Nephron (organoid): ENCODE data around the gene SELENOK.

ENCODE experiments used
- H3K27ac Mint-ChIP-seq, 3 experiments: 2 replicates each; pipeline ENCODE4 v1.8.0; 2020; ENCODE audit warnings: mixed read lengths in 3 of 3, mild to moderate bottlenecking in 2 of 3, moderate library complexity in 1 of 3
- H3K27me3 Mint-ChIP-seq: 2 replicates; pipeline ENCODE4 v1.8.0; 2021; ENCODE audit warnings: low read depth, mild to moderate bottlenecking, moderate library complexity, mixed read lengths
- H3K36me3 Mint-ChIP-seq: 2 replicates; pipeline ENCODE4 v1.8.0; 2020; ENCODE audit warnings: low read depth, mixed read lengths
- H3K4me1 Mint-ChIP-seq: 2 replicates; pipeline ENCODE4 v1.8.0; 2020; ENCODE audit warnings: mixed read lengths
- H3K4me3 Mint-ChIP-seq, 3 experiments: 2 replicates each; pipeline ENCODE4 v1.8.0; 2020; ENCODE audit warnings: mild to moderate bottlenecking in 3 of 3, mixed read lengths in 3 of 3, moderate library complexity in 2 of 3
- H3K9me3 Mint-ChIP-seq: 2 replicates; pipeline ENCODE4 v1.8.0; 2020; ENCODE audit warnings: mixed read lengths
- CTCF ChIP-seq, 3 experiments: fragments of 200-600 bp; sonication (generic); IDR thresholded peaks; one replicate each; pipeline ENCODE4 v1.5.0; 2021; ENCODE audit warnings: antibody characterized with exemption in 3 of 3; ENCODE audit not compliant: unreplicated experiment in 3 of 3

Gene SELENOK

DNA sequence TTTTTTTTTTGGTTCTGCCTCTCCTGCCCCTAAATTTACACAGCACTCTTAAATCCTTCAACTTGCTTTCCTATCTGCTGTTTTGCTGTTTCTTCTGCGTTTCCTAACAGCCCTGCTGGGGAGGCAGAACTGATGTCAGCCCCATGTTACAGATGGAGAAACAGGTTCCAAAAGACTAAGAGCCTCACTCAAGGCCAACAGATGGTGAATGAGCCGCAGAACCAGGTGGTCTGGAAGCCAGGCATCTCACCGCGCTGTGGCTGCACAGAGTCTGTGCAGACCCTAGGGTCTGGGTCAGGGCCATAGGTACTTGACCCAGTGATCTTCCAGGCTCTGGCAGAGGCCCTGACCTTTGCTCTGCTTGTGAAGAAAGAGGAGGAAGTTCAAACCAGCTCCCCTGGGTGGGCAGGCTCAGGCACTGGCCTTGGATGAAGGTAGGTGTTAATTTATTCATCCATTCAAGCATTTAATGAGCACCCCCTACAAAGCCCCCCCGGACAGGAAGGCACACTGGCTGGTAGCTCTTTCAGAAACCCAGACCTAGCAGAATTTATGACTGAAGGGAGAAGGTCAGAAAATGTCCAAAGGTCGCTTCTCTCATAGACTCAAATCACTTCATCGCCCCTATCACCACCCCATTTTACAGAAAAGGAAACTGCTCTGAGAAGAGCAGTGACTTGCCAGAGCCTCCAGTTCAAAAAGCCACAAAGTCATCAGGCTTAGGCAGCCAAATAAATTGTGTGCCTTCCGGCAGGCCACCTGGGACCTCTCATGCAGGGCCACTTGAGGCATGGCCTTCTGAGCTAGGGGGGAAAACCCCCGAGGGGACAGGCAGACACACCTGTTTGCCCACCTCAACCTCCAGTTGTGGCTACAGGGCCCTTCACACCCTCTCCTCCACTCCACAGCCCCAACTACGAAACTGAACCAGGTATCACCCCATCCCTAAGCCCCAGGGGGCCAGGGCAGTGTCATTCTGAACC is 48.2 kb downstream of the SELENOK start:
- Mint-ChIP-seq H3K27me3 (peaks cover 42% of the 10 kb centered on the region), H3K4me3 (peak overlapping the region; percentile 24 to 38 (median 26)), H3K4me1 (peaks cover 8% of the 10 kb centered on the region), H3K27ac (peak overlapping the region in 2 of 3 experiments; percentile 65 to 67), H3K36me3 (no peaks in the 10 kb centered on the region), H3K9me3 (no peaks in the 10 kb centered on the region)
- TF ChIP-seq CTCF (IDR thresholded peaks at IDR 0.05; ENCODE audit: unreplicated experiment in 3 of 3): no peak

GRCh38 chr3:53842436-53843194 is 49.0 kb downstream of the SELENOK start:
- H3K36me3 Mint-ChIP-seq: no peaks in the 10 kb centered on the region
- H3K27me3 Mint-ChIP-seq: peaks cover 33% of the 10 kb centered on the region
- peak overlapping the region; percentile 21 to 55 (median 41) for H3K4me3 Mint-ChIP-seq
- H3K9me3 Mint-ChIP-seq: no peaks in the 10 kb centered on the region
- H3K27ac Mint-ChIP-seq: peak overlapping the region; percentile 65 to 84 (median 67)
- peaks cover 8% of the 10 kb centered on the region for H3K4me1 Mint-ChIP-seq
- peak; percentile 15 to 30 (median 26) for TF ChIP-seq CTCF (IDR thresholded peaks at IDR 0.05; ENCODE audit: unreplicated experiment in 3 of 3)

DNA sequence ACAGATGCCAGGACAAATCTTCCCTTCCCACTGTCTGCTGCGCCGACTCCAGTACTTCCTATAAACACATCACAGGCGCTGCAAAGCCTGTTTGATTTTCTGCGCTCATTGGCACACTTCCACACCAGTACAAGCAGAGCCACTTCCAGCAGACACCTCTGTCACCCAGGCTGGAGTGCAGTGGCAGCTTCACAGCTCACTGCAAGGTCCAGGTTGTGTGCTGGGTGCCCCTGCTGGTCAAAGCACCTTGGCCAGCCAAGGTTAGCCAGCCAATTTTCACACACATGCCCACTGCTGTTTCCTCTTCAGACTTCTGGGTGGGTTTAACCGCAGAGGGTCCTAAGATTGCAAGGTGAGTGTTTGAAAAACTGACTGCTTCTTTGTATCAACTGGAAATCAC is 50.4 kb downstream of the SELENOK start:
- no peak overlapping the region for H3K27ac Mint-ChIP-seq
- TF ChIP-seq CTCF (IDR thresholded peaks at IDR 0.05; ENCODE audit: unreplicated experiment in 3 of 3): no peak
- H3K36me3 Mint-ChIP-seq: no peaks in the 10 kb centered on the region
- H3K9me3 Mint-ChIP-seq: no peaks in the 10 kb centered on the region
- peaks cover 21% of the 10 kb centered on the region for H3K27me3 Mint-ChIP-seq
- H3K4me3 Mint-ChIP-seq: no peak overlapping the region
- peaks cover 8% of the 10 kb centered on the region for H3K4me1 Mint-ChIP-seq

DNA sequence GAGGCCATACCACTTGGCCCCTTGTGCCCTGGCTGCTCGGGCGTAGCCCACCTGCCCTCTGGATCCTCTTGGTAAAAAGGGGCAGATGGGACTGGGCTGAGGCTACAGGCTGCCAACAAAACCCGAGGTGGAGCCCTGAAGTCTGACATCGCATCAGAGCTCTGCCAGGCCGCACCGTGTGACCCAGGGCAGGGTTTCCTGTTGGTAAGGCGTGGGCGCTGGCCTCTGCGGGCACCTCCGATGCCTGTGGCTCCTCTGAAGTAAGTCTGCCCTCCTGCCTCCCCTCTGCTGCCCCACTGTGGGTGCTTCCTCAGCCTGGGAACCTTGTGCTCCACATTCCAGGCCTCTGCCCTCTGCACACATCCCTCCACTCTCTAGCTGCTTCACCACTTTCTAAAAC is 54.3 kb downstream of the SELENOK start:
- no peak for TF ChIP-seq CTCF (IDR thresholded peaks at IDR 0.05; ENCODE audit: unreplicated experiment in 3 of 3)
- Mint-ChIP-seq H3K4me1 (no peaks in the 10 kb centered on the region), H3K9me3 (no peaks in the 10 kb centered on the region), H3K27ac (no peak overlapping the region), H3K4me3 (no peak overlapping the region), H3K27me3 (peaks cover 6% of the 10 kb centered on the region), H3K36me3 (no peaks in the 10 kb centered on the region)

DNA sequence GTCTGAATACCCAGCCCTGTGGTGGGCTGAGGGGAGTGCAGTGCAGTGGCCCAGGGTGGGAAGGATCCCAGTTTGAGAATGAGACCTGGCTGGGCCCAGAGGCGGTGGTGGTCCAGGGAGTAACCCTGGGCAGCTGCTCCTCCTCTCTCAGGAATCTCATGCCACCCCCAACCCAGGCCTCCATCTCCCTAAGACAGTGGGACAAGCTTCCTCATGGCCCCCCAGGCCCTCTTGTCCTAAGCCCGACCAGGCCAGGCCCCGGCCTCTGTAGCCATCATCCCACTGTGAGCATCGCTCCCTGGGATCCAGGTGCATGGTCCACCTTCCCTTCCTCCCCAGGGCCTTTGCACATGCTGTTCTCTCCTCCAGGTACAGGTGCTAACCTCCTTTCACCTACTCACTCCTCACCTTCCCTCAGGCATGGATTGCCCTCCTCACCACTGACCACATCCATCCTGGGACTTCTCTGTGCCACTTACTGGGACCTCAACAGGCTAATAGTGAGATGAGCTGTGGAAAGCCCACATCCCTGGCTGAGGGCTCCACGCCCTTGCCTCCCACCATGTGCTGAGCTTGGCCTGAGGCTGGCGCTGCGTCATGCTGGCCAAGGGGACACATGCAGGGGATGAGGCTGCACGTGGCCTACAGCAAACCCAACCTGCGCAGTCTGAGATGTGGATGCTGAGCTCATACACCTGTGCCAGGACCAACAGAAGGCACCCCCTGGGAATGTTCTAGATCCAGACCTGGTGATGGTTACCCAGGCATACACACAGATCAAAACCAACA is 55.4 kb downstream of the SELENOK start:
- no peak overlapping the region for H3K27ac Mint-ChIP-seq
- H3K9me3 Mint-ChIP-seq: no peaks in the 10 kb centered on the region
- TF ChIP-seq CTCF (IDR thresholded peaks at IDR 0.05; ENCODE audit: unreplicated experiment in 3 of 3): no peak
- H3K4me3 Mint-ChIP-seq: no peak overlapping the region
- H3K4me1 Mint-ChIP-seq: no peaks in the 10 kb centered on the region
- no peaks in the 10 kb centered on the region for H3K36me3 Mint-ChIP-seq
- H3K27me3 Mint-ChIP-seq: no peaks in the 10 kb centered on the region
